Upper lobe of left lung (tissue), 6 donors: Measurements from ENCODE around the gene SCGB1D2. TPM values are rescaled to one million over a fixed set of nuclear protein-coding genes. Genes with fewer than 3 reads are reported as not detected.

Experiments used
- ATAC-seq, 2 donors: fragments of 200-7000 bp; cut with Tn5 transposase; one replicate each; pipeline ENCODE4 v1.9.1; 2022; ENCODE audit warnings: mild to moderate bottlenecking in 2 of 2, moderate library complexity in 2 of 2; ENCODE audit not compliant: low FRiP score in 2 of 2
- DNase-seq, 2 donors: peaks; one replicate each; pipeline ENCODE4 v3.0.0-alpha.2; 2019 to 2020
- H3K27ac ChIP-seq, 4 donors: fragments of 200-600 bp; sonication (generic); one replicate each; pipeline ENCODE4 v1.5.1; 2016 to 2019
- H3K27me3 ChIP-seq, 4 donors: fragments of 200-600 bp; sonication (generic); one replicate each; pipeline ENCODE4 v1.5.1; 2017 to 2019
- H3K36me3 ChIP-seq, 4 donors: fragments of 200-600 bp; sonication (generic); one replicate each; pipeline ENCODE4 v1.5.1; 2016 to 2019
- H3K4me1 ChIP-seq, 4 donors: fragments of 200-600 bp; sonication (generic); one replicate each; pipeline ENCODE4 v1.5.1; 2018 to 2019
- H3K4me3 ChIP-seq, 4 donors: fragments of 200-600 bp; sonication (generic); one replicate each; pipeline ENCODE4 v1.5.1; 2017 to 2019; ENCODE audit warnings: mild to moderate bottlenecking in 2 of 4, moderate library complexity in 1 of 4
- H3K9me3 ChIP-seq, 4 donors: fragments of 200-600 bp; sonication (generic); one replicate each; pipeline ENCODE4 v1.5.1; 2018 to 2019
- CTCF ChIP-seq, 6 experiments: fragments of 450-650 bp in 4 of 6; fragments of 200-600 bp in 2 of 6; sonication (generic) in 2 of 6; IDR thresholded peaks; one replicate each; pipeline ENCODE4 v1.5.1; 2016 to 2019; ENCODE audit warnings: antibody characterized with exemption in 6 of 6
- EP300 ChIP-seq, 4 donors: sonication (generic); formaldehyde crosslinking; IDR thresholded peaks; one replicate each; pipeline ENCODE4 v1.5.1; 2017; ENCODE audit warnings: antibody characterized with exemption in 4 of 4, control low read depth in 2 of 4
- POLR2A ChIP-seq, 4 donors: fragments of 450-650 bp; IDR thresholded peaks; one replicate each; pipeline ENCODE4 v1.5.1; 2016 to 2017; ENCODE audit warnings: antibody characterized with exemption in 4 of 4, mild to moderate bottlenecking in 2 of 4
- POLR2AphosphoS5 ChIP-seq, 2 donors: sonication (generic); formaldehyde crosslinking; IDR thresholded peaks; one replicate each; pipeline ENCODE4 v1.5.1; 2017; ENCODE audit warnings: antibody characterized with exemption in 2 of 2
- total RNA-seq, 6 donors: library from RNA; depleted of rRNA in 4 of 6; stranded (reverse); fragments of >200 nt in 4 of 6; gene quantifications; one replicate each; pipeline versions ENCODE4 v1.1.0 to v1.2.1, GENCODE V29; 2016 to 2021
- donor health status: DM: no; HTN: no; CAD: no; lungs with moderate emphysema.
- donor health status: DM: no; HTN: yes; CAD: no; lungs with severe emphysema.

SCGB1D2 gene
- total RNA-seq, 6 donors from 2014 or later = not detected

- no peak overlapping the region for H3K27ac ChIP-seq
- H3K9me3 ChIP-seq = no peaks in the 10 kb centered on the region
- H3K4me1 ChIP-seq = no peaks in the 10 kb centered on the region
- no peak for DNase-seq
- no peak for ATAC-seq
- H3K27me3 ChIP-seq = no peaks in the 10 kb centered on the region
- H3K4me3 ChIP-seq = no peak overlapping the region
- TF ChIP-seq POLR2A (IDR thresholded peaks at IDR 0.05) (no peak), CTCF (IDR thresholded peaks at IDR 0.05) (no peak), POLR2AphosphoS5 (IDR thresholded peaks at IDR 0.05) (no peak), EP300 (IDR thresholded peaks at IDR 0.05) (no peak)
- no peaks in the 10 kb centered on the region for H3K36me3 ChIP-seq
Measured at GRCh38 chr11:62280452-62280851, 38.4 kb downstream of the SCGB1D2 start.

Other genes with a start within 250 kb of the SCGB1D2 start
- 10 to 100 TPM; 11.9 to 44.0 (median 19.7) TPM for gene INCENP, start 118.2 kb upstream of the SCGB1D2 start, total RNA-seq
- not detected for gene SCGB1D1, start 52.0 kb upstream of the SCGB1D2 start, total RNA-seq
- gene SCGB2A1, start 33.6 kb upstream of the SCGB1D2 start, total RNA-seq = 1 to 10 TPM in 4 of 6 donors, not detected in 2; 2.0 to 4.3 (median 2.4) TPM
- gene SCGB2A2, start 27.9 kb downstream of the SCGB1D2 start, total RNA-seq = not detected
- not detected for gene SCGB1D4, start 56.8 kb downstream of the SCGB1D2 start, total RNA-seq
- 10 to 100 TPM; 31.2 to 82.8 (median 49.3) TPM for gene ASRGL1, start 95.2 kb downstream of the SCGB1D2 start, total RNA-seq
- 1,000 to 10,000 TPM in 4 of 6 donors, 100 to 1,000 TPM in 1, 10 to 100 TPM in 1; 85.4 to 2,572 (median 1,269) TPM for gene SCGB1A1, start 176.8 kb downstream of the SCGB1D2 start, total RNA-seq